Panc1 (cell line): ENCODE data around the gene OSBP2. TPM values are rescaled to one million over a fixed set of nuclear protein-coding genes. Genes with fewer than 3 reads are reported as not detected.

ENCODE experiments used
- ATAC-seq: fragments of 200-7000 bp; cut with Tn5 transposase; 2 replicates; pipeline ENCODE4 v1.9.1; 2020; ENCODE audit warnings: mild to moderate bottlenecking, moderate library complexity
- BruUV-seq: library from RNA; stranded (reverse); fragments of 400-500 nt; replicated peaks from 2 replicates; lab custom pipeline; 2021; lab: Mats Ljungman, UMichigan
- CTCF ChIA-PET: fragments of 300-600 bp; sonication (Branson Sonifier 250); formaldehyde crosslinking; loops from one replicate; lab custom pipeline; 2022; ENCODE audit warnings: antibody characterized with exemption; lab: Charles Lee
- POLR2A ChIA-PET: fragments of 300-600 bp; sonication (Branson Sonifier 250); formaldehyde crosslinking; loops from one replicate; lab custom pipeline; 2022; ENCODE audit warnings: antibody characterized with exemption; lab: Charles Lee
- DNase-seq: peaks from one replicate; pipeline ENCODE4 v3.0.0-alpha.2; 2010; ENCODE audit warnings: low read depth, low spot score
- H3K27ac ChIP-seq: 2 replicates; pipeline ENCODE4 v1.5.1; 2011; ENCODE audit warnings: mild to moderate bottlenecking, low read length, inconsistent platforms
- H3K27me3 ChIP-seq: fragments of 200-500 bp; sonication (Bioruptor generic); 2 replicates; pipeline ENCODE4 v1.6.0; 2014; ENCODE audit warnings: low read length, inconsistent platforms; ENCODE audit not compliant: control insufficient read depth, insufficient read depth
- H3K36me3 ChIP-seq: fragments of 200-500 bp; sonication (Bioruptor generic); 2 replicates; pipeline ENCODE4 v1.5.1; 2014; ENCODE audit warnings: inconsistent platforms, mild to moderate bottlenecking, low read length, moderate library complexity; ENCODE audit not compliant: control insufficient read depth, insufficient read depth
- H3K4me1 ChIP-seq: 2 replicates; pipeline ENCODE4 v1.5.1; 2011; ENCODE audit warnings: inconsistent platforms, mild to moderate bottlenecking, low read length, moderate library complexity; ENCODE audit not compliant: control insufficient read depth, insufficient read depth
- H3K4me3 ChIP-seq, 2 experiments: 2 replicates each; pipeline ENCODE4 v1.5.1; 2011 to 2012; ENCODE audit warnings: low read depth in 2 of 2, low read length in 2 of 2, mild to moderate bottlenecking in 2 of 2, inconsistent platforms in 1 of 2, moderate library complexity in 1 of 2
- H3K9me3 ChIP-seq: fragments of 200-500 bp; sonication (Bioruptor generic); 2 replicates; pipeline ENCODE4 v1.5.1; 2014; ENCODE audit warnings: low read depth, mild to moderate bottlenecking, inconsistent platforms, low read length, moderate library complexity; ENCODE audit not compliant: control insufficient read depth, insufficient read depth
- POLR2AphosphoS5 ChIP-seq: IDR thresholded peaks from 2 replicates; pipeline ENCODE4 v1.6.1; 2012; ENCODE audit warnings: mild to moderate bottlenecking, low read depth, low read length, moderate library complexity
- SIN3A ChIP-seq: IDR thresholded peaks from 2 replicates; pipeline ENCODE4 v1.6.1; 2012; ENCODE audit warnings: low read depth, mild to moderate bottlenecking, low read length, moderate library complexity, borderline replicate concordance; ENCODE audit not compliant: insufficient read depth
- TCF7L2 ChIP-seq: IDR thresholded peaks from 2 replicates; pipeline ENCODE4 v1.6.1; 2011; ENCODE audit warnings: mild to moderate bottlenecking, low read depth, low read length, inconsistent platforms
- in situ Hi-C: cut with HindIII; loops from 2 replicates; pipeline ENCODE4 v1.10.0; 2016; ENCODE audit warnings: low sequenced_read_pairs, low pct_unique_long_range_greater_than_20kb
- intact Hi-C: fragments of 100-400 bp; cut with micrococcal nuclease; formaldehyde crosslinking; loops from one replicate; pipeline ENCODE4 v1.10.0; 2022; ENCODE audit not compliant: unreplicated experiment
- total RNA-seq: library from RNA; stranded (reverse); gene quantifications from one replicate; pipeline ENCODE4 v1.2.1, GENCODE V29; 2021; ENCODE audit not compliant: unreplicated experiment
- TF ChIP-seq, protein P1 (sequence below): fragments of 450-650 bp; IDR thresholded peaks from 2 replicates; pipeline ENCODE4 v1.5.1; 2017; ENCODE audit warnings: mild to moderate bottlenecking
- TF ChIP-seq, protein P2 (sequence below), 2 experiments: IDR thresholded peaks; 2 replicates each; pipeline ENCODE4 v1.6.1; 2011 to 2012; ENCODE audit warnings: low read depth in 2 of 2, control low read depth in 1 of 2, low read length in 1 of 2, mild to moderate bottlenecking in 1 of 2, moderate library complexity in 1 of 2; ENCODE audit not compliant: insufficient read depth in 1 of 2

OSBP2 gene
- total RNA-seq, 1 experiment from 2014 or later, result 4.7 TPM

DNA sequence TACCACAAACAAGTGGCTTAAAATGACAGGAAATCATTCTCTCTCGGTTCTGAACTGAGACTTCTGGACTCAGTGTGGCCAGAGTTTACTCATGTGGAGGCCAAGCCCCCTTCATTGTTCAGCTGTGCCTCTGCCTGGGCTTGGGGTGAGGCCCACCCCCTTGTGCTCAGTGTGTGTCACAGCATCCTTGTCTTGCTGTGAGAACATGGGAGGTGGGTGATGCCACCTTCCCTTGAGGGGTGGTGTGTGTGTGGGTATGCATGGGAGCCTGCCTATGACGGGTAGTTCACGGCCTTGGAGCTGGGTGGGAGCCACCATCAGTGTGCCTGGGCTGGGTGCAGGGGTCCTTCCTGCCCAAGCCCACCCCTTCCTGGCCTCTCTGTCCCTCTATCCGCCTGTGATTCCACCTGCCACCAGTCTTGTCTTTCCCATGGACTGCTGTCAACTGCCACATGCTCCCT is 172.2 kb downstream of the OSBP2 start:
- CTCF ChIA-PET, result interaction anchor here (0.5 kb wide), 1 partner anchor 68 kb away, joined by 4 read pairs; no protein-coding TSS in a partner anchor
- Histone ChIP-seq H3K36me3 (no peaks in the 10 kb centered on the region), H3K4me1 (no peaks in the 10 kb centered on the region), H3K9me3 (no peaks in the 10 kb centered on the region), H3K27ac (no peak overlapping the region), H3K4me3 (no peak overlapping the region), H3K27me3 (no peaks in the 10 kb centered on the region)
- DNase-seq, result no peak
- BruUV-seq, result no TSS peak
- no peak for ATAC-seq
- TF ChIP-seq, protein P1, sequence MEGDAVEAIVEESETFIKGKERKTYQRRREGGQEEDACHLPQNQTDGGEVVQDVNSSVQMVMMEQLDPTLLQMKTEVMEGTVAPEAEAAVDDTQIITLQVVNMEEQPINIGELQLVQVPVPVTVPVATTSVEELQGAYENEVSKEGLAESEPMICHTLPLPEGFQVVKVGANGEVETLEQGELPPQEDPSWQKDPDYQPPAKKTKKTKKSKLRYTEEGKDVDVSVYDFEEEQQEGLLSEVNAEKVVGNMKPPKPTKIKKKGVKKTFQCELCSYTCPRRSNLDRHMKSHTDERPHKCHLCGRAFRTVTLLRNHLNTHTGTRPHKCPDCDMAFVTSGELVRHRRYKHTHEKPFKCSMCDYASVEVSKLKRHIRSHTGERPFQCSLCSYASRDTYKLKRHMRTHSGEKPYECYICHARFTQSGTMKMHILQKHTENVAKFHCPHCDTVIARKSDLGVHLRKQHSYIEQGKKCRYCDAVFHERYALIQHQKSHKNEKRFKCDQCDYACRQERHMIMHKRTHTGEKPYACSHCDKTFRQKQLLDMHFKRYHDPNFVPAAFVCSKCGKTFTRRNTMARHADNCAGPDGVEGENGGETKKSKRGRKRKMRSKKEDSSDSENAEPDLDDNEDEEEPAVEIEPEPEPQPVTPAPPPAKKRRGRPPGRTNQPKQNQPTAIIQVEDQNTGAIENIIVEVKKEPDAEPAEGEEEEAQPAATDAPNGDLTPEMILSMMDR, result no peak
- TF ChIP-seq, protein P2, sequence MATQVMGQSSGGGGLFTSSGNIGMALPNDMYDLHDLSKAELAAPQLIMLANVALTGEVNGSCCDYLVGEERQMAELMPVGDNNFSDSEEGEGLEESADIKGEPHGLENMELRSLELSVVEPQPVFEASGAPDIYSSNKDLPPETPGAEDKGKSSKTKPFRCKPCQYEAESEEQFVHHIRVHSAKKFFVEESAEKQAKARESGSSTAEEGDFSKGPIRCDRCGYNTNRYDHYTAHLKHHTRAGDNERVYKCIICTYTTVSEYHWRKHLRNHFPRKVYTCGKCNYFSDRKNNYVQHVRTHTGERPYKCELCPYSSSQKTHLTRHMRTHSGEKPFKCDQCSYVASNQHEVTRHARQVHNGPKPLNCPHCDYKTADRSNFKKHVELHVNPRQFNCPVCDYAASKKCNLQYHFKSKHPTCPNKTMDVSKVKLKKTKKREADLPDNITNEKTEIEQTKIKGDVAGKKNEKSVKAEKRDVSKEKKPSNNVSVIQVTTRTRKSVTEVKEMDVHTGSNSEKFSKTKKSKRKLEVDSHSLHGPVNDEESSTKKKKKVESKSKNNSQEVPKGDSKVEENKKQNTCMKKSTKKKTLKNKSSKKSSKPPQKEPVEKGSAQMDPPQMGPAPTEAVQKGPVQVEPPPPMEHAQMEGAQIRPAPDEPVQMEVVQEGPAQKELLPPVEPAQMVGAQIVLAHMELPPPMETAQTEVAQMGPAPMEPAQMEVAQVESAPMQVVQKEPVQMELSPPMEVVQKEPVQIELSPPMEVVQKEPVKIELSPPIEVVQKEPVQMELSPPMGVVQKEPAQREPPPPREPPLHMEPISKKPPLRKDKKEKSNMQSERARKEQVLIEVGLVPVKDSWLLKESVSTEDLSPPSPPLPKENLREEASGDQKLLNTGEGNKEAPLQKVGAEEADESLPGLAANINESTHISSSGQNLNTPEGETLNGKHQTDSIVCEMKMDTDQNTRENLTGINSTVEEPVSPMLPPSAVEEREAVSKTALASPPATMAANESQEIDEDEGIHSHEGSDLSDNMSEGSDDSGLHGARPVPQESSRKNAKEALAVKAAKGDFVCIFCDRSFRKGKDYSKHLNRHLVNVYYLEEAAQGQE (IDR thresholded peaks at IDR 0.05; ENCODE audit: insufficient read depth in 1 of 2, low read depth in 2 of 2, low read length in 1 of 2), result no peak
- TF ChIP-seq TCF7L2 (no peak), SIN3A (no peak), POLR2AphosphoS5 (no peak)
- POLR2A ChIA-PET, result no interaction called here
- in situ Hi-C loops, result no loop called here
- intact Hi-C loops, result no loop called here

DNA sequence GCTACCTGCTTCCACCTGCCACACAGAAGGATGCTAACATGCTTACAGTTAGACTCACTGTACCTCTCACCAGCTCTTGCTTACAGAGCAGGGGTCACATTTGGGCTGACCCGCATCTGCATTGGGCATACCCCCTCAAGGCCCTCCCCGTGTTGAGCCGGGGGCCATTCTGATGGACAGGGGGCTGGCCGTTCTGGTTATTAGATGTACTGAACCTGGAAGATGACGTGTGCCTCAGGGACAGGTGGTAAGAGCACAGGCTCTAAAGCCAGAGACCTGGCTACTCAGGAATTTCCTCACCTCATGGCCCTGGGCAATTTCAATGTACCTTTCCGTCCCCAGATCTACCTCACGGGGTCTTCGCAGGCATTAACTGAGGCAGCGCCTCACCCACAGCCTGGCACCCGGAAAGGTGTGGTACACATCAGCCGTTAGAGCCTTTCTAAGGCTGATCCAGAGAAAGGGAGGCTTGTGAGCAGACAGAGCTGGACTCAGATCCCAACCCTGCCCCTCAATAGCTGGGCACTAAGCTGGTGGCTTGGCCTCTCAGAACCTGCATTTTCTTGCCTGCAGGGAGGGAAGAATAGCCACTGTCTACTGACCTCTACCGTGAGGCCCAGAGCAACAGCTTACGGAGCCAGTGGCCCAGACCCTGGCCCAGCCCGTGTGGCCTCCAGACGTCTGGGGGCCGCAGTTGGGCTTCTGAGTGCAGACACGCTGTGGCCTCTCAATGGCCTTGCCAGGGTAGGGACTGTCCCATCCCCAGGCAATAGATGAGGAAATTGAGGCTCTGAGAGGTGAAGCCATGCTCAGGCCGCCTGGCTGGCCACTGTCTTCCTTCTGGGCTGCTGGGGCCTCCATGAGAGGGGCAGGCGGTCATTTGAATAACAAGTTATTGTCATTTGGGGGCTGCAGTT is 173.3 kb downstream of the OSBP2 start:
- no peak overlapping the region for H3K27ac ChIP-seq
- no peaks in the 10 kb centered on the region for H3K4me1 ChIP-seq
- no TSS peak for BruUV-seq
- DNase-seq (no peak), ATAC-seq (no peak)
- intact Hi-C loops, result no loop called here
- POLR2A ChIA-PET, result no interaction called here
- no peak overlapping the region for H3K4me3 ChIP-seq
- H3K36me3 ChIP-seq, result no peaks in the 10 kb centered on the region
- in situ Hi-C loops, result no loop called here
- CTCF ChIA-PET, result interaction anchor here (1.1 kb wide), 1 partner anchor 26 kb away, joined by 3 read pairs; no protein-coding TSS in a partner anchor
- H3K27me3 ChIP-seq, result no peaks in the 10 kb centered on the region
- no peaks in the 10 kb centered on the region for H3K9me3 ChIP-seq
- TF ChIP-seq POLR2AphosphoS5, result no peak
